DMS 273 (cell line): ENCODE results near the gene SLTM.
"Not testable (repeated sequence)": the region's sequence is repeated elsewhere in the genome, so short reads cannot be mapped to it uniquely, and the experiment has no call there.

Experiments used
- DNase-seq: peaks from one replicate; lab custom pipeline; 2025; ENCODE audit not compliant: unreplicated experiment; lab: John Stamatoyannopoulos, UW

SLTM gene

GRCh38 chr15:58877999-58878825 is 55.3 kb downstream of the SLTM start:
- no peak for DNase-seq

- DNase-seq = no peak
Observed at GRCh38 chr15:58876306-58877106, 57.0 kb downstream of the SLTM start.

GRCh38 chr15:58875343-58875742 is 58.1 kb downstream of the SLTM start:
- DNase-seq = no peak

- no peak for DNase-seq
Observed at GRCh38 chr15:58873267-58873666, 60.2 kb downstream of the SLTM start.

- DNase-seq = no peak
Observed at GRCh38 chr15:58870451-58870850, 63.0 kb downstream of the SLTM start.

- no peak for DNase-seq
Observed at GRCh38 chr15:58867926-58868325, 65.6 kb downstream of the SLTM start.

GRCh38 chr15:58865425-58865880 is 68.0 kb downstream of the SLTM start:
- no peak for DNase-seq

GRCh38 chr15:58864602-58865424 is 68.7 kb downstream of the SLTM start:
- DNase-seq = no peak

- DNase-seq = no peak
Observed at GRCh38 chr15:58862326-58862725, 71.2 kb downstream of the SLTM start.

- DNase-seq = not testable (repeated sequence)
Observed at GRCh38 chr15:58856621-58857020, 76.9 kb downstream of the SLTM start.

GRCh38 chr15:58856086-58856485 is 77.4 kb downstream of the SLTM start:
- DNase-seq = no peak

GRCh38 chr15:58854593-58854992 is 78.9 kb downstream of the SLTM start:
- DNase-seq = no peak

- no peak for DNase-seq
Observed at GRCh38 chr15:58852347-58852746, 81.1 kb downstream of the SLTM start.

- DNase-seq = not testable (repeated sequence)
Observed at GRCh38 chr15:58851205-58851604, 82.3 kb downstream of the SLTM start.

GRCh38 chr15:58842713-58843396 is 90.6 kb downstream of the SLTM start:
- DNase-seq = no peak

- no peak for DNase-seq
Observed at GRCh38 chr15:58840048-58840447, 93.4 kb downstream of the SLTM start.

- DNase-seq = peak; percentile 2
Observed at GRCh38 chr15:58839485-58839884, 94.0 kb downstream of the SLTM start.

- not testable (repeated sequence) for DNase-seq
Observed at GRCh38 chr15:58833681-58834426, 99.6 kb downstream of the SLTM start.

GRCh38 chr15:58830556-58830955 is 102.9 kb downstream of the SLTM start:
- no peak for DNase-seq
